GM21526 (cell line): ENCODE measurements around the gene RELCH.

Experiments used
- ATAC-seq: cut with Tn5 transposase; IDR thresholded peaks from one replicate; pipeline ENCODE4 v1.9.1; 2021; ENCODE audit warnings: moderate library complexity; ENCODE audit not compliant: unreplicated experiment, low FRiP score

The RELCH gene

DNA sequence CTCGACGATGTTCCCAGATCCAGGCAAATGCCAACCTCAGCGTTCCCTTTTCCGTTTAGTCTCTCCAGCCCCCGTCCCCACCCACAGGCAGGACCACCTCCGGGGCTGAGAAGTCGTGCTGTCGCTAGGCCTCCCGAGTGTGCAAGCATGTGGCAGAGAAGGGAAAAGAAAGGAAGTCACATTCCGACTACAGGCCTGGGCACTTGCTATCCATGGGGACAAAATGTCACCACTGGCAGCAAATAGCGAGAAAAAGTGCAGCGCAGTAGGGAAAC, 619 bp upstream of the RELCH start:
- ATAC-seq: no peak

- peak; percentile 3 for ATAC-seq
Measured at GRCh38 chr18:62187543-62188510, 772 bp downstream of the RELCH start.

GRCh38 chr18:62189208-62189607, 2.2 kb downstream of the RELCH start:
- no peak for ATAC-seq

GRCh38 chr18:62196079-62196478, 9.0 kb downstream of the RELCH start:
- ATAC-seq: no peak

GRCh38 chr18:62196980-62197379, 9.9 kb downstream of the RELCH start:
- ATAC-seq: no peak

GRCh38 chr18:62198259-62198658, 11.2 kb downstream of the RELCH start:
- ATAC-seq: no peak

DNA sequence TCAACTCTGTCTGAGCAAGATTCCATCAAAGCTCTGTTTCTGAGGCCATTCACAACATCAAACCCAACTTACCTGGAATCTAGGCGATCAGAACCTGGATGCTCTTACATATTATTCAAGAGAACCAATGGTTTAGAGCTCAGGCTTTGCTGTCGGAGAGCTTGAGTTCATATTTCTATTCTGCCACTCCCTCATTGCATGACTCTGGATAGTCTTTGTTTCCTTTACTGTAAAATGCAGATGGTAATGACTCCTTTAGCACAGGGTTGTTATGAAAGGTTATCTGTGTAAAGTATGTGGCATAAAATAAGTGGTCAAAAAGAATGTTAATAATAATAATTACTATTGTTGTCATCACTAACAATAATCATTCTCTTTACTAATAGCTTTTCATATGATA, 12.6 kb downstream of the RELCH start:
- no peak for ATAC-seq

DNA sequence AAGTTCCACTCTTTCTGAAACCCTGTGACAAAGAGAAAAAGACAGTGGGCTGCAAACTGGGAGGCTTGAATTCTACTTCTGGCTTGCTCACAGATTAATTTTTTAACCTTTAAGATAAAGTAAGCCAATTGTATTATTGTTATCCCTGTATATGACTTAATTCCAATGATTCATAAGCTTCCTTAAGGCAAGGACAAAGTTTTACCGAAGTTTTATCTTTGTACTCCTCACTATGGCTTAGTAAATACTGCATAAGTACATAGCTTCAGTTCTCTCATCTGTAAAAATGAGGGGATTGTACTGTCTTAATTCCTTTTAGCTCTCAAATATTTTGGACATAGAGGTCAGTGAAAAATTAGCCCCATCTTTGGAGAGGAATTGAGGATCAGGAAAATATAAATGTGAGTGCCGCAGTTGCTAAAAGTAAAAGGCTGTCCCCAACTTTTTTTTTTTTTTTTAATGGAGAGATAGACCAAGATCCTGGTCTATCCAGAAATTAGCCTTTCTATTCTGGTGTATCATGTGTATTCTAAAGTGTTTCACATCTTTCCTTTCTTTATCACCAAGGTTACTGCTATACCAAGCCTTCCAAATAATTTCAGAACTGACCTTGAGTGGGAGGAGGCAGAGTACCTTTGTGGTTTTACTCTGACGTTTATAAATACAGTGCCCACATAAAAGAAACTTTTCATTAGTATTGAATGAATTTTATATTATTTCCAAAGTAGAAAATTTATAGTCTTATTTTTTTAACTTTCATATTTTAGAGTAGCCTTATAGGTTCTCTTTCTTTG, 13.3 kb downstream of the RELCH start:
- ATAC-seq: no peak

DNA sequence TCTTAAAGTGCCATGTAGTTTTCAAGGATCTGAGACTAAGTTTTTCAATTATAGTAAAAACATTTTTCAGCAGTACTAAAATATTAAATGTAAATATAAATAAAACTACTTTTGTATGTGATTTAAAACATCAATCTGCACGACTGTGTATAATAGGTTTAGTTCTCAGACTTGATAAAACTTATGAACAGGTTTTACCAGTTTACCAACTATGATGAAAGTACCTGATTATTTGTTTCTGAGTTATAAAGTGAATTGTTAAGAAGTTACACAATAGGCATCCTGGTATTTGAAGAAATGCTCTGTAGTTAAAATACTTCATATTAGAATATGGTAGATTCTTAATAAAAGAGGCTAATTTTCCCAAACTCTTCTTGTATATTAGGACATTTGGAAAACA, 14.8 kb downstream of the RELCH start:
- no peak for ATAC-seq

- no peak for ATAC-seq
Measured at GRCh38 chr18:62205824-62206223, 18.8 kb downstream of the RELCH start.

- ATAC-seq: no peak
Measured at GRCh38 chr18:62206593-62206992, 19.5 kb downstream of the RELCH start.

DNA sequence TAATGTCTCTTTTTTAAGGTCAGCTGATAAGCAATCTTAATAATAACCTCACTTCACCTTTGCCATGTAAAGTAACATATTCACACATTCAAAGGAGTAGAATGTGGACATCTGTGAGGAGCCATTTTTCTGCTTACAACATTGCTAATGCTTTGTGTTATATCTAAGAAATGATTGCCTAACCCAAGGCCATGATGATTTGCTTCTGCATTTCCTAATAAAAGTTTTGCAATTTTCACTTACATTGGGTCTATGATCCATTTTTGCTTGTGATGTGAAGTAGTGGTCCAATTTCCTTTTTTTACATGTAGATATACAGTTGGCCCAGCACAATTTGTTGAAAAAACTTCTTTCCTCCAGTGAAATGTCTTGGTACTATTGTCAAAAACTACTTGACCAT, 22.0 kb downstream of the RELCH start:
- ATAC-seq: no peak

GRCh38 chr18:62210138-62210537, 23.1 kb downstream of the RELCH start:
- ATAC-seq: no peak

GRCh38 chr18:62211325-62211828, 24.3 kb downstream of the RELCH start:
- no peak for ATAC-seq

DNA sequence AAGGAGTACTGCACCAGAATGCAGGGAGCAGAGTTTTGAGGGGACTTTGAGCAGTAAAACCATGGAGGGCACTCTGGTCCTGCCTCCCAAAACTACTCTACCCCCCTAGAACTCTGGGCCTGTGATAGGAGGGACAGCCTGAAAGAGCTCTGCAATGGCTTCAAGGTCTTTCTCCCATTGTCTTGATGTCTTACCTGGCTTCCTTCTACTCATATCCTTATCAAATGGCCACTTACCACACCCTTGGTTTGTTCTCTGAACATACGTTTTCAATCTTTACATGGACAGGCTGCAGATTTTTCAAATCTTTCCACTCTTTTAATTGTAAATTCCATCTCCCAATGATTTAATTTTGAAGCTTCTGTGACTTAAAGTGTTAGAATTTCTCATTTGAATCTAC, 27.7 kb downstream of the RELCH start:
- ATAC-seq: no peak

DNA sequence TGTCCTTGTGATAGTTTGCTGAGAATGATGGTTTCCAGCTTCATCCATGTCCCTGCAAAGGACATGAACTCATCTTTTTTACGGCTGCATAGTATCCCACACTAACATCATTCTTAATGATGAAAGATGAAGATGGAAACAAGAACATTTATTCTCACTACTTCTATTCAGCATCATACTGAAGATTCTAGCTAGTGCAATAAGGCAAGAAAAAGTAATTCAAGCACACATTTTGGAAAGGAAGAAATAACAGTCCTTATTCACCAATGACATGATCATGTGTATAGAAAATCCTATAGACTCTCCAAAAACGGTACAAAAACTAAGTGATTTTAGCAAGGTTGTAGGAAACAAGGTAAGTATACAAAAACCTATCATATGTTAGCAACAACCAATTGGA, 37.2 kb downstream of the RELCH start:
- ATAC-seq: no peak

- no peak for ATAC-seq
Measured at GRCh38 chr18:62226047-62226446, 39.0 kb downstream of the RELCH start.

- no peak for ATAC-seq
Measured at GRCh38 chr18:62236252-62236651, 49.2 kb downstream of the RELCH start.

DNA sequence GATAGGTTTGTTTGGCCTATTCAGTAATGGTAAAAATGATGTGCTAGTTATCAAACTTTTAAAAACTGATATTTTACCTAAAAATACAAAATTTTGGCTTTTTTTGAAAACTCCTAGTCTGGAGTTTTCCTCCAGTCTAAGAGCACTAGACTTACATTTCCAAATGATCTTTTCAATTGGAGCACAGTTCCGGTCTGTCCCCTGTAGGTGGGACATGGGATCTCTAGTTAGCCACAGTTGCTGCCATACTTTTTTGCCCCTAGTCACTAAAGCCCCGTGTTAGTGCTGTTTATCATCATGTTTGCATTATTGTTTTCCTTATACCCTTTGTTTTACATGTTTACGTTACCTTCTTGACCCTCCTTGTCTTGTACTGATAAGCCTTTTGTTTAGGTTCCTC, 52.4 kb downstream of the RELCH start:
- ATAC-seq: no peak

DNA sequence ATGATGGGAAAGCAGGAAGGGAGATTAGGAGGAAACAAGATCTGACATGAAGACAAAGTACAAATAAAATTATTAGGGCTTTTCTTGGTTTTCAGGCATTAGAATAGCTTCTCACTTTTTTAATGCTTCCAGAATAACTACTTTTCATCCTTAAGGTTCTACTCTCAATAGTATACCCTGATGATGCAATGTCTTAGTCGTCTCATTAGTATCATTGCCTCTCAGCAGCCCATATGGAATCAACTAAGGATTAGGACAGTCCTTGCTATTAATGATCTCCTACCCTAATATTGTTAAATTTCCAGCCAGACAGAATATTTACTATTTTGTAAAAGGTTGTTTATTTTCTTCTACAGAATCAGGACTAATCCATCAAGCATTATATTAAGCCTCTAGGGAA, 55.9 kb downstream of the RELCH start:
- ATAC-seq: no peak

- no peak for ATAC-seq
Measured at GRCh38 chr18:62245177-62245576, 58.1 kb downstream of the RELCH start.

- ATAC-seq: no peak
Measured at GRCh38 chr18:62245699-62246098, 58.6 kb downstream of the RELCH start.
